ENCODE results near the gene GASK1A. TPM values are rescaled to one million over a fixed set of nuclear protein-coding genes. Genes with fewer than 3 reads are reported as not detected.

GASK1A gene
- total RNA-seq, 1 donor from 2014 or later: not detected

- no peaks in the 10 kb centered on the region for H3K36me3 Mint-ChIP-seq (ENCODE audit: low read depth)
- ATAC-seq (ENCODE audit: low read depth): no peak
- H3K9me3 Mint-ChIP-seq: no peaks in the 10 kb centered on the region
- H3K4me3 Mint-ChIP-seq: peak overlapping the region; percentile 73
- ChIA-PET CTCF (no interaction called here), POLR2A (interaction anchor here (0.6 kb wide), 1 partner anchor 1937 kb away, joined by 3 read pairs; no protein-coding TSS in a partner anchor)
- intact Hi-C loops (cut with micrococcal nuclease): loop anchor here (5.0 to 10.0 kb wide), 2 partner anchors 300 to 1232 kb away; partner anchors contain the start of genes ACKR2, HIGD1A and TCAIM
- no peak for TF ChIP-seq CTCF (IDR thresholded peaks at IDR 0.05)
- peak; percentile 23 for DNase-seq
- no peaks in the 10 kb centered on the region for H3K27me3 Mint-ChIP-seq
- H3K27ac Mint-ChIP-seq: no peak overlapping the region
- H3K4me1 Mint-ChIP-seq: peaks cover 14% of the 10 kb centered on the region
Measured at GRCh38 chr3:43104660-43105595, 125.8 kb downstream of the GASK1A start.

- CTCF ChIA-PET: no interaction called here
- no peak for TF ChIP-seq CTCF (IDR thresholded peaks at IDR 0.05)
- DNase-seq: peak; percentile 80
- no peaks in the 10 kb centered on the region for H3K36me3 Mint-ChIP-seq (ENCODE audit: low read depth)
- intact Hi-C loops (cut with micrococcal nuclease): loop anchor here (1.0 to 10.0 kb wide), 4 partner anchors 181 to 1232 kb away; partner anchors contain the start of genes ACKR2, ANO10, HIGD1A and SNRK
- POLR2A ChIA-PET: interaction anchor here (0.6 kb wide), 1 partner anchor 1937 kb away, joined by 3 read pairs; no protein-coding TSS in a partner anchor
- no peak within 1 kb of the TSS for H3K27ac Mint-ChIP-seq
- peak; percentile 98 for ATAC-seq (ENCODE audit: low read depth)
- no peaks in the 10 kb centered on the region for H3K27me3 Mint-ChIP-seq
- H3K4me3 Mint-ChIP-seq: peak within 1 kb of the TSS; percentile 79
- peaks cover 14% of the 10 kb centered on the region for H3K4me1 Mint-ChIP-seq
- no peaks in the 10 kb centered on the region for H3K9me3 Mint-ChIP-seq
Measured at GRCh38 chr3:43105596-43106292, 126.6 kb downstream of the GASK1A start, which contains the start of gene POMGNT2. Gene POMGNT2, minus strand, starts transcription at chr3:43106079. Its CDS starts 24,648 bp downstream, at chr3:43081431.

GRCh38 chr3:43106293-43106628 is 127.2 kb downstream of the GASK1A start:
- CTCF ChIA-PET: no interaction called here

More at GRCh38 chr3:43106293-43106628, 127.2 kb downstream of the GASK1A start:
- H3K36me3 Mint-ChIP-seq (ENCODE audit: low read depth): no peaks in the 10 kb centered on the region
- H3K9me3 Mint-ChIP-seq: no peaks in the 10 kb centered on the region
- no peaks in the 10 kb centered on the region for H3K27me3 Mint-ChIP-seq
- no peak overlapping the region for H3K27ac Mint-ChIP-seq
- intact Hi-C loops (cut with micrococcal nuclease): loop anchor here (1.0 to 10.0 kb wide), 4 partner anchors 181 to 1231 kb away; partner anchors contain the start of genes ACKR2, ANO10, HIGD1A and SNRK
- POLR2A ChIA-PET: no interaction called here
- DNase-seq: no peak
- no peak for TF ChIP-seq CTCF (IDR thresholded peaks at IDR 0.05)
- H3K4me3 Mint-ChIP-seq: peak overlapping the region; percentile 79
- ATAC-seq (ENCODE audit: low read depth): peak; percentile 3
- peaks cover 14% of the 10 kb centered on the region for H3K4me1 Mint-ChIP-seq

Other genes starting within 250 kb of the GASK1A start
- gene CCDC13, start 206.1 kb upstream of the GASK1A start, total RNA-seq: 1.7 and 1.9 TPM in 2 replicates
- 35.9 and 38.2 TPM in 2 replicates for gene HIGD1A, start 174.8 kb upstream of the GASK1A start, total RNA-seq
- 0.22 and 0.76 TPM in 2 replicates for gene ACKR2, start 169.9 kb upstream of the GASK1A start, total RNA-seq
- gene CYP8B1, start 103.4 kb upstream of the GASK1A start, total RNA-seq: not detected in 2 replicates
- gene ZNF662, start 73.2 kb upstream of the GASK1A start, total RNA-seq: 0.42 and 0.64 TPM in 2 replicates
- 2.6 and 2.7 TPM in 2 replicates for gene POMGNT2, start 126.8 kb downstream of the GASK1A start, total RNA-seq